ENCODE data around the gene AMBP.

AMBP gene

GRCh38 chr9:114012126-114012525 is 66.0 kb downstream of the AMBP start:
- TF ChIP-seq ZNF140 (tag by site-specific recombination; IDR thresholded peaks at IDR 0.05) (no peak), ZBTB20 (tag by site-specific recombination; IDR thresholded peaks at IDR 0.05) (no peak), ZNF521 (tag by site-specific recombination; IDR thresholded peaks at IDR 0.05) (no peak), ZNF184 (tag by site-specific recombination; IDR thresholded peaks at IDR 0.05) (no peak), ZNF24 (tag by site-specific recombination; IDR thresholded peaks at IDR 0.05) (no peak), ZNF626 (tag by site-specific recombination; IDR thresholded peaks at IDR 0.05) (no peak), ZNF624 (tag by site-specific recombination; IDR thresholded peaks at IDR 0.05) (no peak), ZNF600 (tag by site-specific recombination; IDR thresholded peaks at IDR 0.05) (no peak), ZNF561 (tag by site-specific recombination; IDR thresholded peaks at IDR 0.05; ENCODE audit: borderline replicate concordance) (no peak), ZNF174 (tag by site-specific recombination; IDR thresholded peaks at IDR 0.05) (no peak), ZNF830 (tag by site-specific recombination; IDR thresholded peaks at IDR 0.05; ENCODE audit: low read depth) (no peak), RBAK (tag by site-specific recombination; IDR thresholded peaks at IDR 0.05) (no peak), ZNF704 (tag by site-specific recombination; IDR thresholded peaks at IDR 0.05) (no peak)
- TF ChIP-seq, protein P1, sequence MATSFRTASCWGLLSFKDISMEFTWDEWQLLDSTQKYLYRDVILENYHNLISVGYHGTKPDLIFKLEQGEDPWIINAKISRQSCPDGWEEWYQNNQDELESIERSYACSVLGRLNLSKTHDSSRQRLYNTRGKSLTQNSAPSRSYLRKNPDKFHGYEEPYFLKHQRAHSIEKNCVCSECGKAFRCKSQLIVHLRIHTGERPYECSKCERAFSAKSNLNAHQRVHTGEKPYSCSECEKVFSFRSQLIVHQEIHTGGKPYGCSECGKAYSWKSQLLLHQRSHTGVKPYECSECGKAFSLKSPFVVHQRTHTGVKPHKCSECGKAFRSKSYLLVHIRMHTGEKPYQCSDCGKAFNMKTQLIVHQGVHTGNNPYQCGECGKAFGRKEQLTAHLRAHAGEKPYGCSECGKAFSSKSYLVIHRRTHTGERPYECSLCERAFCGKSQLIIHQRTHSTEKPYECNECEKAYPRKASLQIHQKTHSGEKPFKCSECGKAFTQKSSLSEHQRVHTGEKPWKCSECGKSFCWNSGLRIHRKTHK (tag by site-specific recombination; IDR thresholded peaks at IDR 0.05) = no peak
- POLR2A ChIA-PET = no interaction called here

GRCh38 chr9:114011313-114011712 is 66.8 kb downstream of the AMBP start:
- peaks cover 0 to 16% of the 10 kb centered on the region in 2 experiments; a peak in 1 of 3 replicates for H3K36me3 ChIP-seq (ENCODE audit: control insufficient read depth in 2 of 2, insufficient read depth in 1 of 2, low read length in 2 of 2)
- no peaks in the 10 kb centered on the region for H3K9me3 ChIP-seq (ENCODE audit: control insufficient read depth, insufficient read depth, low read depth, low read length)
- ChIA-PET CTCF (no interaction called here), POLR2A (no interaction called here)
- H3K4me3 ChIP-seq (ENCODE audit: low read depth, low read length) = no peak overlapping the region
- H3K27ac ChIP-seq (ENCODE audit: extremely low read depth, low read depth, low read length) = no peak overlapping the region
- no peak for TF ChIP-seq ZNF514 (tag by site-specific recombination; IDR thresholded peaks at IDR 0.05)
- H3K4me1 ChIP-seq (ENCODE audit: control insufficient read depth, insufficient read depth, low read length) = no peaks in the 10 kb centered on the region

More at GRCh38 chr9:114012126-114012525, 66.0 kb downstream of the AMBP start:
- H3K4me1 ChIP-seq (ENCODE audit: control insufficient read depth, insufficient read depth, low read length) = no peaks in the 10 kb centered on the region
- CTCF ChIA-PET = no interaction called here
- H3K9me3 ChIP-seq (ENCODE audit: control insufficient read depth, insufficient read depth, low read depth, low read length) = no peaks in the 10 kb centered on the region
- H3K4me3 ChIP-seq (ENCODE audit: low read depth, low read length) = no peak overlapping the region
- no peak overlapping the region for H3K27ac ChIP-seq (ENCODE audit: extremely low read depth, low read depth, low read length)
- peaks cover 0 to 18% of the 10 kb centered on the region in 2 experiments; a peak in 1 of 3 replicates for H3K36me3 ChIP-seq (ENCODE audit: control insufficient read depth in 2 of 2, insufficient read depth in 1 of 2, low read length in 2 of 2)
